Esophagus (tissue), 2 donors: ENCODE results near the gene GCNT1. TPM values are rescaled to one million over a fixed set of nuclear protein-coding genes. Genes with fewer than 3 reads are reported as not detected.

Experiments
- H3K27ac ChIP-seq, 2 donors: one replicate each; pipeline ENCODE4 v1.5.1; 2013; ENCODE audit warnings: low read depth in 2 of 2, mild to moderate bottlenecking in 2 of 2, inconsistent platforms in 1 of 2, low read length in 1 of 2, moderate library complexity in 1 of 2
- H3K27me3 ChIP-seq, 2 donors: one replicate each; pipeline ENCODE4 v1.6.1; 2013; ENCODE audit warnings: low read length in 2 of 2, control low read depth in 1 of 2, mild to moderate bottlenecking in 1 of 2; ENCODE audit not compliant: insufficient read depth in 2 of 2, control insufficient read depth in 1 of 2
- H3K36me3 ChIP-seq, 2 donors: one replicate each; pipeline ENCODE4 v1.6.1; 2013; ENCODE audit warnings: low read length in 1 of 2; ENCODE audit not compliant: control insufficient read depth in 2 of 2, insufficient read depth in 2 of 2
- H3K4me1 ChIP-seq, 2 donors: one replicate each; pipeline ENCODE4 v1.6.1; 2013; ENCODE audit warnings: low read length in 1 of 2; ENCODE audit not compliant: control insufficient read depth in 2 of 2, insufficient read depth in 2 of 2
- H3K4me3 ChIP-seq, 2 donors: one replicate each; pipeline ENCODE4 v1.5.1; 2013; ENCODE audit warnings: low read length in 2 of 2, mild to moderate bottlenecking in 2 of 2, low read depth in 1 of 2, moderate library complexity in 1 of 2
- H3K9me3 ChIP-seq, 2 donors: one replicate each; pipeline ENCODE4 v1.6.1; 2013; ENCODE audit warnings: mild to moderate bottlenecking in 2 of 2, low read depth in 1 of 2, low read length in 1 of 2, moderate library complexity in 1 of 2; ENCODE audit not compliant: control insufficient read depth in 2 of 2, insufficient read depth in 1 of 2
- WGBS, 2 donors: extraction: QIAGEN DNeasy Blood & Tissue Kit; methylation state at CpG; one replicate each; pipeline ENCODE4 v1.1.7; 2013; 5-methylcytosine and 5-hydroxymethylcytosine counted together
- polyA plus RNA-seq, 2 donors: library from polyadenylated mRNA; stranded (reverse); fragments of 200-250 nt; gene quantifications; one replicate each; pipeline ENCODE4 v1.2.3, GENCODE V29; 2013
- donor health status: healthy with polysubstance abuse.
- donor health status: Bipolar disorder and iron deficiency.

The GCNT1 gene
- 1 to 10 TPM in 1 of 2 donors, under 1 TPM in 1; 0.79 to 1.6 TPM for polyA plus RNA-seq

GRCh38 chr9:76458903-76459693, at the start of gene GCNT1:
Gene GCNT1, plus strand, starts transcription at chr9:76459182. Its CDS starts 43,200 bp downstream, at chr9:76502382.
- peak within 1 kb of the TSS; percentile 72 to 77 for H3K4me3 ChIP-seq

GRCh38 chr9:76412638-76413037, 46.3 kb upstream of the GCNT1 start:
- Histone ChIP-seq H3K9me3 (no peaks in the 10 kb centered on the region), H3K4me3 (no peak overlapping the region), H3K27me3 (no peaks in the 10 kb centered on the region), H3K36me3 (no peaks in the 10 kb centered on the region), H3K4me1 (peaks cover 0 to 4% of the 10 kb centered on the region in 2 donors), H3K27ac (no peak overlapping the region)
- 62 to 65% methylated on average over 2 of the region's 2 CpGs for WGBS, 2 donors

More at GRCh38 chr9:76458903-76459693, at the start of gene GCNT1:
- Histone ChIP-seq H3K36me3 (no peaks in the 10 kb centered on the region), H3K27me3 (no peaks in the 10 kb centered on the region), H3K9me3 (no peaks in the 10 kb centered on the region), H3K4me1 (peaks cover 0 to 3% of the 10 kb centered on the region in 2 donors), H3K27ac (peak within 1 kb of the TSS; percentile 26 to 74)
- 1% methylated on average over 44 to 65 of the region's 65 CpGs for WGBS, 2 donors

GRCh38 chr9:76413658-76414057, 45.3 kb upstream of the GCNT1 start:
- H3K9me3 ChIP-seq = no peaks in the 10 kb centered on the region
- H3K4me3 ChIP-seq = no peak overlapping the region
- peaks cover 0 to 4% of the 10 kb centered on the region in 2 donors for H3K4me1 ChIP-seq
- no peak overlapping the region for H3K27ac ChIP-seq
- no peaks in the 10 kb centered on the region for H3K27me3 ChIP-seq
- H3K36me3 ChIP-seq = no peaks in the 10 kb centered on the region

GRCh38 chr9:76414661-76415060, 44.3 kb upstream of the GCNT1 start:
- Histone ChIP-seq H3K9me3 (no peaks in the 10 kb centered on the region), H3K36me3 (no peaks in the 10 kb centered on the region), H3K4me3 (no peak overlapping the region), H3K27me3 (no peaks in the 10 kb centered on the region), H3K27ac (no peak overlapping the region), H3K4me1 (peaks cover 0 to 4% of the 10 kb centered on the region in 2 donors)
- WGBS, 2 donors = 61 to 65% methylated on average over 4 of the region's 4 CpGs

- no peaks in the 10 kb centered on the region for H3K36me3 ChIP-seq
- H3K27ac ChIP-seq = peak overlapping the region in 1 of 2 donors; percentile 3
- H3K4me1 ChIP-seq = peaks cover 0 to 4% of the 10 kb centered on the region in 2 donors
- WGBS, 2 donors = 56 to 72% methylated on average over 2 of the region's 2 CpGs
- no peak overlapping the region for H3K4me3 ChIP-seq
- no peaks in the 10 kb centered on the region for H3K27me3 ChIP-seq
- H3K9me3 ChIP-seq = no peaks in the 10 kb centered on the region
Observed at GRCh38 chr9:76415154-76415553, 43.8 kb upstream of the GCNT1 start.

GRCh38 chr9:76415731-76416130, 43.3 kb upstream of the GCNT1 start:
- Histone ChIP-seq H3K9me3 (no peaks in the 10 kb centered on the region), H3K27ac (no peak overlapping the region), H3K27me3 (no peaks in the 10 kb centered on the region), H3K4me1 (peaks cover 0 to 4% of the 10 kb centered on the region in 2 donors), H3K36me3 (no peaks in the 10 kb centered on the region), H3K4me3 (no peak overlapping the region)

GRCh38 chr9:76417394-76417793, 41.6 kb upstream of the GCNT1 start:
- no peaks in the 10 kb centered on the region for H3K9me3 ChIP-seq
- H3K36me3 ChIP-seq = no peaks in the 10 kb centered on the region
- no peak overlapping the region for H3K27ac ChIP-seq
- WGBS, 2 donors = 20 to 31% methylated on average over 1 of the region's 1 CpG
- peaks cover 0 to 4% of the 10 kb centered on the region in 2 donors for H3K4me1 ChIP-seq
- no peaks in the 10 kb centered on the region for H3K27me3 ChIP-seq
- no peak overlapping the region for H3K4me3 ChIP-seq

GRCh38 chr9:76419782-76420380, 39.1 kb upstream of the GCNT1 start:
- H3K27me3 ChIP-seq = no peaks in the 10 kb centered on the region
- no peaks in the 10 kb centered on the region for H3K9me3 ChIP-seq
- no peak overlapping the region for H3K4me3 ChIP-seq
- H3K36me3 ChIP-seq = no peaks in the 10 kb centered on the region
- no peak overlapping the region for H3K27ac ChIP-seq
- 71 to 81% methylated on average over 2 of the region's 2 CpGs for WGBS, 2 donors
- H3K4me1 ChIP-seq = peaks cover 0 to 4% of the 10 kb centered on the region in 2 donors

- 62 to 63% methylated on average over 2 of the region's 2 CpGs for WGBS, 2 donors
- Histone ChIP-seq H3K27me3 (no peaks in the 10 kb centered on the region), H3K27ac (no peak overlapping the region), H3K36me3 (no peaks in the 10 kb centered on the region), H3K4me1 (no peaks in the 10 kb centered on the region), H3K4me3 (no peak overlapping the region), H3K9me3 (no peaks in the 10 kb centered on the region)
Observed at GRCh38 chr9:76423216-76424177, 35.5 kb upstream of the GCNT1 start.
